Neural cell (in vitro differentiated cells): Measurements from ENCODE around the gene YY1. TPM values are rescaled to one million over a fixed set of nuclear protein-coding genes. Genes with fewer than 3 reads are reported as not detected.
"Not testable (repeated sequence)": the region's sequence is repeated elsewhere in the genome, so short reads cannot be mapped to it uniquely, and the experiment has no call there.

Experiments used
- H2AFZ ChIP-seq: fragments of 200-600, 300-800 bp; sonication (generic), shearing (Covaris generic); 2 replicates; pipeline ENCODE4 v1.6.0; 2014; ENCODE audit warnings: low read depth, mild to moderate bottlenecking, antibody characterized with exemption, low read length, moderate library complexity
- H3F3A ChIP-seq: fragments of 200-600 bp; shearing (Covaris generic); 2 replicates; pipeline ENCODE4 v1.6.1; 2016; ENCODE audit warnings: mild to moderate bottlenecking, moderate library complexity, mixed read lengths, antibody characterized with exemption, low read length; ENCODE audit not compliant: insufficient read depth, poor library complexity, severe bottlenecking
- H3K27ac ChIP-seq: fragments of 200-600, 300-800 bp; sonication (generic), shearing (Covaris generic); 2 replicates; pipeline ENCODE4 v1.5.1; 2014; ENCODE audit warnings: mild to moderate bottlenecking, low read length, moderate library complexity
- H3K27me3 ChIP-seq: fragments of 300-800, 200-600 bp; sonication (generic), shearing (Covaris generic); 2 replicates; pipeline ENCODE4 v1.6.0; 2014; ENCODE audit warnings: mild to moderate bottlenecking, low read depth, low read length, moderate library complexity; ENCODE audit not compliant: insufficient read depth
- H3K36me3 ChIP-seq: fragments of 300-800, 200-600 bp; sonication (generic), shearing (Covaris generic); 2 replicates; pipeline ENCODE4 v1.5.1; 2014; ENCODE audit warnings: mild to moderate bottlenecking, antibody characterized with exemption, low read length, moderate library complexity; ENCODE audit not compliant: insufficient read depth
- H3K4me2 ChIP-seq: fragments of 300-800, 200-600 bp; sonication (generic), shearing (Covaris generic); 2 replicates; pipeline ENCODE4 v1.6.0; 2014; ENCODE audit warnings: mild to moderate bottlenecking, low read length
- H3K4me3 ChIP-seq: fragments of 300-800, 200-600 bp; sonication (generic), shearing (Covaris generic); 2 replicates; pipeline ENCODE4 v1.5.1; 2014; ENCODE audit warnings: mild to moderate bottlenecking, low read length, moderate library complexity
- H3K79me2 ChIP-seq: fragments of 200-600 bp; shearing (Covaris generic); replicated peaks from 2 replicates; pipeline ENCODE4 v1.6.0; 2014; ENCODE audit warnings: mild to moderate bottlenecking, low read length, moderate library complexity; ENCODE audit not compliant: insufficient read depth
- H3K9ac ChIP-seq: fragments of 300-800, 200-600 bp; sonication (generic), shearing (Covaris generic); 2 replicates; pipeline ENCODE4 v1.6.1; 2016; ENCODE audit warnings: mild to moderate bottlenecking, low read length, mixed read lengths
- H3K9me2 ChIP-seq: fragments of 200-600 bp; shearing (Covaris generic); 2 replicates; pipeline ENCODE4 v1.6.1; 2016; ENCODE audit warnings: mild to moderate bottlenecking, low read length, mixed read lengths; ENCODE audit not compliant: insufficient read depth
- H3K9me3 ChIP-seq: fragments of 200-600, 300-800 bp; sonication (generic), shearing (Covaris generic); 2 replicates; pipeline ENCODE4 v1.6.1; 2016; ENCODE audit warnings: mild to moderate bottlenecking, mixed run types, low read length, moderate library complexity, mixed read lengths
- H4K20me1 ChIP-seq: fragments of 200-600 bp; shearing (Covaris generic); 2 replicates; pipeline ENCODE4 v1.6.1; 2016; ENCODE audit warnings: mild to moderate bottlenecking, mixed run types; ENCODE audit not compliant: insufficient read depth
- EP300 ChIP-seq: fragments of 450-650 bp; conservative IDR thresholded peaks from 2 replicates; pipeline ENCODE4 v1.6.1; 2014; ENCODE audit warnings: antibody characterized with exemption, mild to moderate bottlenecking, moderate library complexity; ENCODE audit not compliant: poor library complexity, severe bottlenecking
- EZH2 ChIP-seq: fragments of 200-600, 300-800 bp; shearing (Covaris generic), sonication (generic); IDR thresholded peaks from 2 replicates; pipeline ENCODE4 v1.6.1; 2014; ENCODE audit warnings: antibody characterized with exemption, low read length, borderline replicate concordance, mild to moderate bottlenecking; ENCODE audit not compliant: insufficient read depth, poor library complexity, severe bottlenecking
- MXI1 ChIP-seq: fragments of 450-650 bp; conservative IDR thresholded peaks from 2 replicates; pipeline ENCODE4 v1.6.1; 2014; ENCODE audit warnings: antibody characterized with exemption, mild to moderate bottlenecking; ENCODE audit not compliant: poor library complexity, severe bottlenecking
- POLR2AphosphoS5 ChIP-seq: IDR thresholded peaks from 2 replicates; pipeline ENCODE4 v1.6.1; 2012
- RAD21 ChIP-seq: fragments of 450-650 bp; conservative IDR thresholded peaks from 2 replicates; pipeline ENCODE4 v1.6.1; 2014; ENCODE audit warnings: antibody characterized with exemption, mild to moderate bottlenecking, moderate library complexity
- SMC3 ChIP-seq: fragments of 450-650 bp; conservative IDR thresholded peaks from 2 replicates; pipeline ENCODE4 v1.6.1; 2014; ENCODE audit warnings: antibody characterized with exemption, mild to moderate bottlenecking, moderate library complexity; ENCODE audit not compliant: poor library complexity
- TAF1 ChIP-seq: IDR thresholded peaks from 2 replicates; pipeline ENCODE4 v1.6.1; 2012; ENCODE audit warnings: low read depth
- polyA plus RNA-seq: library from polyadenylated mRNA; depleted of rRNA; stranded (reverse); fragments of >200 nt; gene quantifications from 2 replicates; pipeline ENCODE4 v1.2.3, GENCODE V29; 2014
- TF ChIP-seq, protein P1 (sequence below): IDR thresholded peaks from 2 replicates; pipeline ENCODE4 v1.6.1; 2012; ENCODE audit warnings: borderline replicate concordance
- TF ChIP-seq, protein P2 (sequence below): fragments of 450-650 bp; IDR thresholded peaks from 2 replicates; pipeline ENCODE4 v1.5.1; 2014; ENCODE audit warnings: antibody characterized with exemption, mild to moderate bottlenecking, moderate library complexity; ENCODE audit not compliant: poor library complexity, severe bottlenecking

YY1 gene
- polyA plus RNA-seq, 1 donor from 2014 or later = 50.4 TPM

DNA sequence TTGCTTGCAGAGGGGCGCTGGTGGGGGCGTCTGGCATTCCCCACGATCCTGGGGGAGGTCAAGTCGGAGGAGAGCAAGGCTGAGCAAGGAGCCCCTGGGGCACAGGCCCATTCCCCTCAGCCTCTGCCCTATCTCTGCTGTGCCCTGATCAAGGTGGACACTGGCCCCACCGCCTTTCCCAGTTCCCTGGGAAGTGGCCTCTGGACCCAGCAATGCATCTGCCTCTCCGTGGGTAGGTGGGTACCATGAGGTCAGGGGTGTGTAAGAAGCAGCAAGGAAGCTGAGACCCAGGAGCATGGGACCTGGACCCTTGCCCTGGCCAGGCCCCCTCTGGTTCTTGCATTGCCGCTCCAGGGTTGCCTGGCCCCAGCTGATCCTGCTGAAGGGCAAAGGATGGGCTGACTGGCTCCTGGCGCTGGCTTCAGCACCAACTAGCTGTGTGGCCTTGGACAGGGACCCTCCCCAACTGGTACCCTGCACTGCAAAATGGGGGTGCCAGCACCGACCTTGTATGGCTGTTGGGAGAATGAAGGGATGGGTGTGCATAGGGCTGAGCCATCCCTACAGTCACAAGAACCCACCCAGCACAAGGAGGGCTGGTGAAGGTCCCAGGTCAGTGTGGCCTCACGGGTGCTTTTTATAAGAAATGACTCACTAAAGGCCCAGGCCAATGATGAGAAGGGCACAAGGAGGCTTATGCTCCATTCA lies 47.7 kb downstream of the YY1 start:
- no peaks in the 10 kb centered on the region for H4K20me1 ChIP-seq
- H3K9ac ChIP-seq = no peak overlapping the region
- no peaks in the 10 kb centered on the region for H3F3A ChIP-seq
- no peak overlapping the region for H3K27ac ChIP-seq
- H3K79me2 ChIP-seq = no peaks in the 10 kb centered on the region
- H2AFZ ChIP-seq = no peak overlapping the region
- H3K4me2 ChIP-seq = no peak overlapping the region
- no peak overlapping the region for H3K4me3 ChIP-seq
- H3K9me2 ChIP-seq = no peaks in the 10 kb centered on the region
- H3K36me3 ChIP-seq = peaks cover 6% of the 10 kb centered on the region
- H3K9me3 ChIP-seq = no peaks in the 10 kb centered on the region
- no peaks in the 10 kb centered on the region for H3K27me3 ChIP-seq
- TF ChIP-seq SMC3 (no peak), POLR2AphosphoS5 (no peak), RAD21 (no peak), MXI1 (no peak), EZH2 (no peak), EP300 (no peak), TAF1 (no peak)
- TF ChIP-seq, protein P1, sequence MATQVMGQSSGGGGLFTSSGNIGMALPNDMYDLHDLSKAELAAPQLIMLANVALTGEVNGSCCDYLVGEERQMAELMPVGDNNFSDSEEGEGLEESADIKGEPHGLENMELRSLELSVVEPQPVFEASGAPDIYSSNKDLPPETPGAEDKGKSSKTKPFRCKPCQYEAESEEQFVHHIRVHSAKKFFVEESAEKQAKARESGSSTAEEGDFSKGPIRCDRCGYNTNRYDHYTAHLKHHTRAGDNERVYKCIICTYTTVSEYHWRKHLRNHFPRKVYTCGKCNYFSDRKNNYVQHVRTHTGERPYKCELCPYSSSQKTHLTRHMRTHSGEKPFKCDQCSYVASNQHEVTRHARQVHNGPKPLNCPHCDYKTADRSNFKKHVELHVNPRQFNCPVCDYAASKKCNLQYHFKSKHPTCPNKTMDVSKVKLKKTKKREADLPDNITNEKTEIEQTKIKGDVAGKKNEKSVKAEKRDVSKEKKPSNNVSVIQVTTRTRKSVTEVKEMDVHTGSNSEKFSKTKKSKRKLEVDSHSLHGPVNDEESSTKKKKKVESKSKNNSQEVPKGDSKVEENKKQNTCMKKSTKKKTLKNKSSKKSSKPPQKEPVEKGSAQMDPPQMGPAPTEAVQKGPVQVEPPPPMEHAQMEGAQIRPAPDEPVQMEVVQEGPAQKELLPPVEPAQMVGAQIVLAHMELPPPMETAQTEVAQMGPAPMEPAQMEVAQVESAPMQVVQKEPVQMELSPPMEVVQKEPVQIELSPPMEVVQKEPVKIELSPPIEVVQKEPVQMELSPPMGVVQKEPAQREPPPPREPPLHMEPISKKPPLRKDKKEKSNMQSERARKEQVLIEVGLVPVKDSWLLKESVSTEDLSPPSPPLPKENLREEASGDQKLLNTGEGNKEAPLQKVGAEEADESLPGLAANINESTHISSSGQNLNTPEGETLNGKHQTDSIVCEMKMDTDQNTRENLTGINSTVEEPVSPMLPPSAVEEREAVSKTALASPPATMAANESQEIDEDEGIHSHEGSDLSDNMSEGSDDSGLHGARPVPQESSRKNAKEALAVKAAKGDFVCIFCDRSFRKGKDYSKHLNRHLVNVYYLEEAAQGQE = no peak
- TF ChIP-seq, protein P2, sequence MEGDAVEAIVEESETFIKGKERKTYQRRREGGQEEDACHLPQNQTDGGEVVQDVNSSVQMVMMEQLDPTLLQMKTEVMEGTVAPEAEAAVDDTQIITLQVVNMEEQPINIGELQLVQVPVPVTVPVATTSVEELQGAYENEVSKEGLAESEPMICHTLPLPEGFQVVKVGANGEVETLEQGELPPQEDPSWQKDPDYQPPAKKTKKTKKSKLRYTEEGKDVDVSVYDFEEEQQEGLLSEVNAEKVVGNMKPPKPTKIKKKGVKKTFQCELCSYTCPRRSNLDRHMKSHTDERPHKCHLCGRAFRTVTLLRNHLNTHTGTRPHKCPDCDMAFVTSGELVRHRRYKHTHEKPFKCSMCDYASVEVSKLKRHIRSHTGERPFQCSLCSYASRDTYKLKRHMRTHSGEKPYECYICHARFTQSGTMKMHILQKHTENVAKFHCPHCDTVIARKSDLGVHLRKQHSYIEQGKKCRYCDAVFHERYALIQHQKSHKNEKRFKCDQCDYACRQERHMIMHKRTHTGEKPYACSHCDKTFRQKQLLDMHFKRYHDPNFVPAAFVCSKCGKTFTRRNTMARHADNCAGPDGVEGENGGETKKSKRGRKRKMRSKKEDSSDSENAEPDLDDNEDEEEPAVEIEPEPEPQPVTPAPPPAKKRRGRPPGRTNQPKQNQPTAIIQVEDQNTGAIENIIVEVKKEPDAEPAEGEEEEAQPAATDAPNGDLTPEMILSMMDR = no peak

DNA sequence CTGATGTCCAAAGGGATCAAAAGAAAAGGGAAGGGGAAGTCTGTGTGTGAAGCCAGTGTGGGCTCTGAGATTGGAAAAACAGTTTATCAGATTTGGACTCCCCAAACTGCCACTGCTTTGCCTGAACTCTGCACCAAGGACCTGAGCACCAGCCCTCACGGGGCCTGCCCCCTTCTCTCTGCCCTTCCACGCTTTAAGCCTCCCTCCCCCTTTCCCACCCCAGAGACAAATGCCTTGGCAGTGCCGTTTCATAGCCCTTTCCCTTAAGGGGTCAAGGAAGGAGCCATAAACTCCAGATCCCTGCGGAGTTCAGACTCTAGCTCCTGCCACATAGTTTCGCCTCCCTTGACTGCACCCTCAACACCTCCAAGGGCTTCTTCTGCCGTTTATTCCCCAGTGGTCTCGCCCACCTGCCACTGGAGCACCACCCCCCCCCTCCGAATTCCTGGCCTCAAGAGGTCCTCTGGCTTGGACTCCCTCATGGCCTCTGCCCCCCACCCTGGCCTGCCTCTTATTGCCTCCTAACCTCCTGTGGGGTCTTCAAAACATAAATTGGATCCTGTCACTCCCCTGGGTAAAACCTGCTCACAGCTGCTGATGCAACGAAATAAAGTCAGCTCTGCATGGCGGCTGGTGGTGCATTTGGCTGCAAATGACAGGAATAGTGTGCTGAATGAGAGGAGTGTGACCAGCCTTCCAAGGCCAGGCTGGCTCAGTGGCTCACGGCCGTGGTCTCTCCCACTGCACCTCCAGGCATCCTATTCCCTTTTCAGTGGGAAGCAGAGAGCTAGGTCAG lies 48.5 kb downstream of the YY1 start:
- Histone ChIP-seq H3K27me3 (no peaks in the 10 kb centered on the region), H3K36me3 (peaks cover 8% of the 10 kb centered on the region), H4K20me1 (no peaks in the 10 kb centered on the region), H3K9ac (no peak overlapping the region), H2AFZ (no peak overlapping the region), H3K79me2 (no peaks in the 10 kb centered on the region), H3K4me2 (no peak overlapping the region), H3F3A (no peaks in the 10 kb centered on the region), H3K9me3 (no peaks in the 10 kb centered on the region), H3K4me3 (no peak overlapping the region), H3K9me2 (no peaks in the 10 kb centered on the region), H3K27ac (no peak overlapping the region)
- TF ChIP-seq, protein P1 = no peak
- no peak for TF ChIP-seq MXI1
- no peak for TF ChIP-seq SMC3
- TF ChIP-seq, protein P2 = no peak
- TF ChIP-seq EP300 = no peak
- TF ChIP-seq POLR2AphosphoS5 = no peak
- no peak for TF ChIP-seq RAD21
- TF ChIP-seq EZH2 = no peak
- no peak for TF ChIP-seq TAF1

DNA sequence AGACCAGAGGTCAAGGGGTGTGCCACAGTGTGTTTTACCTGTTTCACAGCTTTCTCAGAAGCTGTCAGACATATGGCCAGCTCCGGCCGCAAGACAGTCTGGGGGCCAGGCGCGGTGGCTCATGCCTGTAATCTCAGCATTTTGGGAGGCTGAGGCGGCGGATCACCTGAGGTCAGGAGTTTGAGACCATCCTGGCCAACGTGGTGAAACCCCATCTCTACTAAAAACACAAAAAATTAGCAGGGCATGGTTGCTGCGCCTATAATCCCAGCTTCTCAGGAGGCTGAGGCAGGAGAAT lies 49.0 kb downstream of the YY1 start:
- H3K27ac ChIP-seq, H4K20me1 ChIP-seq, H3F3A ChIP-seq, H3K9ac ChIP-seq, H3K27me3 ChIP-seq, H3K36me3 ChIP-seq, H3K9me2 ChIP-seq, H3K4me2 ChIP-seq, H3K4me3 ChIP-seq, H2AFZ ChIP-seq, H3K79me2 ChIP-seq, H3K9me3 ChIP-seq: not testable (repeated sequence)
